Subcutaneous abdominal adipose tissue (tissue), 5 donors: Measurements from ENCODE around the gene GPATCH8.

ENCODE experiments used
- H3K27ac ChIP-seq: one replicate; pipeline ENCODE4 v1.7.0; 2013; ENCODE audit warnings: low read depth, mild to moderate bottlenecking, inconsistent platforms, low read length, moderate library complexity
- H3K27me3 ChIP-seq, 5 donors: one replicate each; pipeline ENCODE4 v1.7.0; 2013; ENCODE audit warnings: low read length in 5 of 5, inconsistent platforms in 1 of 5; ENCODE audit not compliant: control insufficient read depth in 5 of 5, insufficient read depth in 4 of 5
- H3K36me3 ChIP-seq, 5 donors: one replicate each; pipeline ENCODE4 v1.7.0; 2013; ENCODE audit warnings: low read length in 5 of 5; ENCODE audit not compliant: control insufficient read depth in 5 of 5, insufficient read depth in 5 of 5
- H3K4me1 ChIP-seq, 5 donors: one replicate each; pipeline ENCODE4 v1.7.0; 2013; ENCODE audit warnings: low read length in 5 of 5, mild to moderate bottlenecking in 3 of 5, moderate library complexity in 1 of 5; ENCODE audit not compliant: control insufficient read depth in 5 of 5, insufficient read depth in 5 of 5
- H3K4me3 ChIP-seq, 5 donors: one replicate each; pipeline ENCODE4 v1.7.0; 2013; ENCODE audit warnings: low read length in 5 of 5, low read depth in 1 of 5
- H3K9ac ChIP-seq, 5 donors: one replicate each; pipeline ENCODE4 v1.7.0; 2013; ENCODE audit warnings: low read length in 5 of 5, mild to moderate bottlenecking in 4 of 5, moderate library complexity in 3 of 5
- H3K9me3 ChIP-seq, 5 donors: one replicate each; pipeline ENCODE4 v1.7.0; 2013; ENCODE audit warnings: low read length in 5 of 5; ENCODE audit not compliant: control insufficient read depth in 5 of 5
- donor health status: healthy.
- donor health status: healthy.
- donor health status: healthy.
- donor health status: healthy.
- donor health status: healthy.

Gene GPATCH8

GRCh38 chr17:44503147-44504029, at the start of gene GPATCH8:
Gene GPATCH8 (minus strand): TSS chr17:44503406. CDS start chr17:44503370, 36 bp downstream.
- H3K27me3 ChIP-seq = no peaks in the 10 kb centered on the region
- peaks cover 1 to 51% (median 40%) of the 10 kb centered on the region in 5 donors for H3K4me1 ChIP-seq
- H3K9me3 ChIP-seq = no peaks in the 10 kb centered on the region
- peak within 1 kb of the TSS; percentile 94 to 98 (median 95) for H3K9ac ChIP-seq
- no peaks in the 10 kb centered on the region for H3K36me3 ChIP-seq
- peak within 1 kb of the TSS; percentile 88 for H3K27ac ChIP-seq
- H3K4me3 ChIP-seq = peak within 1 kb of the TSS; percentile 89 to 98 (median 97)

DNA sequence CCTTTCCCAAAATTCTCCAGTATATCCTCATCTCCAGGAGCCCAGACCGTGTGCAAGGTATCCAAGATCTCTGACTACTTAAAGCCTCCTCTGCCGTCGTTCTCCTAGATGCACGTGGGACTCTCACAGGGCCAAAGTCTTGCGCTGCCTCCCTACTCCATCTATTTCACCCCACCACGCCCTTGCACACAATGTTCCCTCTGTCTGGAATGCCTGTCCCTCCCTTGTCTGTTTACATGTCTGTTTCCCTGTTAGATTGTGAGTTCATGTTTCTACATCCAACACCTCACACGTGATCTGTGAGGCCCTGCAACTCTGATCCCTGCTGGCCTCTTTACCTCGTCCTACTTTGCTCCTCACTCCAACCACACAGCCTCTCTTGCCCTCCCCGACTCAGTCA, 49.2 kb upstream of the GPATCH8 start:
- Histone ChIP-seq H3K9ac (peak overlapping the region in 1 of 5 donors; percentile 16), H3K4me3 (no peak overlapping the region), H3K36me3 (no peaks in the 10 kb centered on the region), H3K27me3 (peaks cover 0 to 5% (median 0%) of the 10 kb centered on the region in 5 donors), H3K27ac (no peak overlapping the region), H3K9me3 (no peaks in the 10 kb centered on the region), H3K4me1 (peaks cover 0 to 27% (median 15%) of the 10 kb centered on the region in 5 donors)

DNA sequence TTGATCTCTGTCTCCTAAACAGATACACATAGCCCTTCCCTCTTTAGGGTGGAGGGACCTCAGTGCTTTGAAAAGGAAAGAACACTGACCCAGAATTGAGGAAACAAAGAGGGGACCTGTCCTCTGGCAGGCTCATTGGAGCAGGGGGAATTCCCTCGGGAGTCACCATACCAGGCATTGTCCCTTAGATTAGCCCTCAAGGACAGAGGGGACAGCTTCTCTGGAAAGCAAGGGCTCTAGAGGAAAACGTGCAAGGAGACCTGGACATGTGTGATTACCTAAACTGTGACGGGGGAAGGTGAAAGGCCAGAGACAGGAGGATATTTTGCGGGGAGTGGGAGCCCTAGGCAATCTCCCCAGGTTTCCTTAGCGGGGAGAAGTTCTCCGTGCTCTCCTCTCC, 46.5 kb upstream of the GPATCH8 start:
- Histone ChIP-seq H3K36me3 (no peaks in the 10 kb centered on the region), H3K9me3 (peaks cover 0 to 6% (median 0%) of the 10 kb centered on the region in 5 donors), H3K9ac (no peak overlapping the region), H3K27ac (no peak overlapping the region), H3K27me3 (peaks cover 0 to 7% (median 4%) of the 10 kb centered on the region in 5 donors), H3K4me1 (peaks cover 0 to 15% (median 0%) of the 10 kb centered on the region in 5 donors), H3K4me3 (no peak overlapping the region)

GRCh38 chr17:44548376-44549230, 45.4 kb upstream of the GPATCH8 start:
- no peak overlapping the region for H3K9ac ChIP-seq
- no peak overlapping the region for H3K4me3 ChIP-seq
- peaks cover 0 to 6% (median 0%) of the 10 kb centered on the region in 5 donors for H3K9me3 ChIP-seq
- H3K36me3 ChIP-seq = no peaks in the 10 kb centered on the region
- peak overlapping the region; percentile 40 for H3K27ac ChIP-seq
- H3K4me1 ChIP-seq = peaks cover 0 to 15% (median 0%) of the 10 kb centered on the region in 5 donors
- H3K27me3 ChIP-seq = peaks cover 0 to 11% (median 5%) of the 10 kb centered on the region in 5 donors

DNA sequence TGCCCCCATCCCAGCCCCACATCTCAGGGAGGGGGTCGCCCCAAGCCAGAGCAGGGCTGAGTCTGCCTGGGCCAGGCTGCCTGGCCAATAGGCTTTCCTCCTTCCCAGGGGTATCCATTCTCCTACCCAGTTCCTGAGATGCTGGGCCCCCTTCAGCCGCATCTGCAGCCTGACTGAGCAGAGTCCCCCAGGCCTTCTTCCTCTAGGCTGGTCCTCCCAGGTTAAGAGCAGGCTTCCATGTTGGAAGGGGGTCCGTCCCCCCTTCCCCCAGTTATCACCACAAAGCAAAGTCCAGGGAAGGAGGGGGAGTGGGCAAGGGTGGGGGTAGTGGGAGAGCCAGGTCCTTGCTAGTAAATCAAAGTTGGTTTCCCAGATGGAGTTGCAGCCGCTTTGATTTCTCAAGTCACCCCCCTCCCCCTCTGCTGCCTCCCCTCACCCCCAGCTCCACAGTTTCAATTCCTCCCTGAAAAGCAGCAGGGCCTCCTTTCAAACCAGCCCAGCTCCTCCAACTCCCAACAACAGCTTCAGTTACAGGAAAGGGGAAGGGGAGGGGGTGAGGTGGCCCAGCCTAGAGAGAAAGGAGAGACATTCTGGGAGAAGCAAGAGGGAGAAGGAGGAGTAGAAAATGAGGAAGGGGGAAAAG, 44.5 kb upstream of the GPATCH8 start:
- peaks cover 0 to 6% (median 0%) of the 10 kb centered on the region in 5 donors for H3K9me3 ChIP-seq
- no peaks in the 10 kb centered on the region for H3K36me3 ChIP-seq
- no peak overlapping the region for H3K4me3 ChIP-seq
- H3K4me1 ChIP-seq = peaks cover 0 to 18% (median 0%) of the 10 kb centered on the region in 5 donors
- peak overlapping the region; percentile 40 for H3K27ac ChIP-seq
- H3K9ac ChIP-seq = no peak overlapping the region
- peaks cover 0 to 15% (median 8%) of the 10 kb centered on the region in 5 donors for H3K27me3 ChIP-seq

DNA sequence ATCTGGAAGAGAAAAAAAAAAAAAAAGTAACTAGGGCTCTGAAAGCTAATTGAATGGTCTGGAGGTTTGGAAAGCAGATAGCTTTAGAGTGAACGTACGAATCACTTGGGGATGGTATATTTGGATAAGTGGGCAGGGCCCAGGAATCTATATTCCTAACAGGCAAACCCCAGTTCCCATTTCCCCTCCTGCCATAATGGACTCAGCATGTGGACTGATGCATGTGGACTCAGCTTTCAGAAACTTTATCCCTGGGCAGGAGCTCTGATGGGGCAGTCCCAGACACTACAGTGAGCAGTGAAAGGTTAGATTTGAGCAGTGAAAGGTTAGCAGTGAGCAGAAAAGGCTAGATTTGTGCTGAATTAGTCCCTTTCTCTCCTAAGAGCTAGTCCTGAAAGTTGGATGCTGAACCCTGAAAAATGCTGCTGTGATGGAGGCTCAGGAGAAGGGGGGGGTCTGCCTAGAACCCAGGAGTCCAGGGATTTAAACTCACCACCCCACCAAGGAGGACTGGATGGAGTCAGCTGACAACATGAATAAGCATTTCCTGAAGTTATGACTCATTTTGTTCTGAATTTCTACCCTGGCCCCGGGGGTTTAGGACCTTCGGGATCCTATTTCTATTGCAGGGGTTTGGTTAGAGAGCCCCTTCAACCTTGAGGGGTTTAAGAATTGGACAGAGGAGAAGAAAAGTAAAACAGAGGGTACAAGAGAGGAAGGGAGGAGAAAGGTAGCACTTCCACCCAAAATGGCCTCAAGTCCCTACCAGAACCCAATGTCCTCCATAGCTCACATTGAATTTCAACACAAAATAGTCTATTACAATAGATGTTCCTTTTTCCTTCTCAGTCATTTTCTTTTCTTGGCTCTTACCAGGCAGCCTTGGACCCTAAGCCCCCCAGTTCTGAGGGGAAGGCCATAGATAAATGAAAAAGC, 43.7 kb upstream of the GPATCH8 start:
- H3K27ac ChIP-seq = peak overlapping the region; percentile 37
- H3K4me1 ChIP-seq = peaks cover 0 to 18% (median 0%) of the 10 kb centered on the region in 5 donors

DNA sequence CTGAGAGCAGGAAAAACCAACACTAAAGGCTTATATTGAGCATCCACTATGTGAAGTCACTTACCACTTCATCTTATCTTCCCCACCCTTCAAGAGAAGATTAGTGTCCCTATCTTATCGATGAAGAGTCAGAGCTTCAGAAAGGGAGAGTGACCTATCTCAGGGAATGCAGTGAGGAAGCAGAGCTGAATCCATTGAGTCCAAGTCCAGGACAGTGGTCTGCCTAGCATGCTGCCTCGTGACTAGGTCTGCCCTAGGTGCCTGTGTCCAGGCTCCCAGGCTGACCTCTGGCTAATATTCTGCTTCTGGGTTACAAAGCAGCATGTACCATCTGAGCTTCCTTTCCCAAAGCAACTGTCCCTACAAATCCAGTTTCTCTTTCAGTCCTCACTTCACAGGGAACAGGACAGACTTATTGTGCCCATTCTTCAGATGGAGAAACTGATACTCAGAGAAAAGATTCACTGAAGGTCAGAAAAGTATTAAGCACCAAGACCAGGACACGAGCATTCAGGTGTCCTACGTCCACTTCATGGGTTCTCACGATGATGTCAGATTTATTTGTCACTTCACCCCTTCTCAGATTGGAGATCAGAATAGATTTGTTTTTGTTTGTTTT, 40.8 kb upstream of the GPATCH8 start:
- no peaks in the 10 kb centered on the region for H3K36me3 ChIP-seq
- H3K27me3 ChIP-seq = peaks cover 10 to 28% (median 13%) of the 10 kb centered on the region in 5 donors
- peaks cover 0 to 6% (median 0%) of the 10 kb centered on the region in 5 donors for H3K9me3 ChIP-seq
- H3K4me1 ChIP-seq = peaks cover 0 to 10% (median 0%) of the 10 kb centered on the region in 5 donors
- no peak overlapping the region for H3K9ac ChIP-seq
- H3K27ac ChIP-seq = no peak overlapping the region
- H3K4me3 ChIP-seq = no peak overlapping the region

More for the DNA sequence above, 43.7 kb upstream of the GPATCH8 start:
- Histone ChIP-seq H3K4me3 (no peak overlapping the region), H3K9me3 (peaks cover 0 to 6% (median 0%) of the 10 kb centered on the region in 5 donors), H3K36me3 (no peaks in the 10 kb centered on the region), H3K27me3 (peaks cover 3 to 16% (median 12%) of the 10 kb centered on the region in 5 donors), H3K9ac (no peak overlapping the region)

- H3K4me3 ChIP-seq = no peak overlapping the region
- no peak overlapping the region for H3K27ac ChIP-seq
- H3K36me3 ChIP-seq = no peaks in the 10 kb centered on the region
- peaks cover 10 to 28% (median 13%) of the 10 kb centered on the region in 5 donors for H3K27me3 ChIP-seq
- H3K9ac ChIP-seq = no peak overlapping the region
- peaks cover 0 to 10% (median 0%) of the 10 kb centered on the region in 5 donors for H3K4me1 ChIP-seq
- peaks cover 0 to 6% (median 0%) of the 10 kb centered on the region in 5 donors for H3K9me3 ChIP-seq
These were observed 40.2 kb upstream of the GPATCH8 start for GRCh38 chr17:44543213-44543904.
